HG03045 (cell line): ENCODE measurements around the gene MYOM1.
"Not testable (repeated sequence)": the region's sequence is repeated elsewhere in the genome, so short reads cannot be mapped to it uniquely, and the experiment has no call there.

Source experiments
- ATAC-seq: cut with Tn5 transposase; IDR thresholded peaks from one replicate; pipeline ENCODE4 v1.9.1; 2021; ENCODE audit warnings: mild to moderate bottlenecking, moderate library complexity; ENCODE audit not compliant: unreplicated experiment

The MYOM1 gene

GRCh38 chr18:3093624-3094337, 126.0 kb downstream of the MYOM1 start:
- ATAC-seq = no peak

- no peak for ATAC-seq
These were observed 127.0 kb downstream of the MYOM1 start for GRCh38 chr18:3092727-3093126.

GRCh38 chr18:3089579-3089978, 130.2 kb downstream of the MYOM1 start:
- ATAC-seq = no peak

- no peak for ATAC-seq
These were observed 131.3 kb downstream of the MYOM1 start for GRCh38 chr18:3088449-3088848.

GRCh38 chr18:3086871-3087270, 132.9 kb downstream of the MYOM1 start:
- no peak for ATAC-seq

- no peak for ATAC-seq
These were observed 134.2 kb downstream of the MYOM1 start for GRCh38 chr18:3085612-3086011.

GRCh38 chr18:3084206-3084605, 135.6 kb downstream of the MYOM1 start:
- ATAC-seq = no peak

GRCh38 chr18:3083766-3084165, 136.0 kb downstream of the MYOM1 start:
- no peak for ATAC-seq

- no peak for ATAC-seq
These were observed 138.2 kb downstream of the MYOM1 start for GRCh38 chr18:3081584-3081991.

GRCh38 chr18:3079653-3080052, 140.1 kb downstream of the MYOM1 start:
- ATAC-seq = no peak

GRCh38 chr18:3075491-3075890, 144.3 kb downstream of the MYOM1 start:
- ATAC-seq = no peak

- ATAC-seq = no peak
These were observed 145.7 kb downstream of the MYOM1 start for GRCh38 chr18:3074087-3074486.

- ATAC-seq = not testable (repeated sequence)
These were observed 146.4 kb downstream of the MYOM1 start for GRCh38 chr18:3073353-3073752.

- no peak for ATAC-seq
These were observed 148.1 kb downstream of the MYOM1 start for GRCh38 chr18:3071676-3072075.

GRCh38 chr18:3069671-3070433, 149.9 kb downstream of the MYOM1 start:
- ATAC-seq = no peak

- ATAC-seq = no peak
These were observed 152.0 kb downstream of the MYOM1 start for GRCh38 chr18:3067722-3068121.

GRCh38 chr18:3067165-3067661, 152.6 kb downstream of the MYOM1 start:
- ATAC-seq = no peak

- no peak for ATAC-seq
These were observed 153.2 kb downstream of the MYOM1 start for GRCh38 chr18:3066341-3067110.

- not testable (repeated sequence) for ATAC-seq
These were observed 156.0 kb downstream of the MYOM1 start for GRCh38 chr18:3063766-3064165.

GRCh38 chr18:3062798-3063680, 156.7 kb downstream of the MYOM1 start:
- no peak for ATAC-seq
